Endodermal cell (in vitro differentiated cells): Measurements from ENCODE around the gene LSM7. TPM values are rescaled to one million over a fixed set of nuclear protein-coding genes. Genes with fewer than 3 reads are reported as not detected.

Experiments
- DNase-seq: peaks from one replicate; pipeline ENCODE4 v3.0.0-alpha.2; 2017
- H3K27ac ChIP-seq: 2 replicates; pipeline ENCODE4 v1.5.1; 2013; ENCODE audit warnings: mild to moderate bottlenecking, low read depth, low read length, moderate library complexity
- H3K27me3 ChIP-seq: 2 replicates; pipeline ENCODE4 v1.6.1; 2013; ENCODE audit warnings: mild to moderate bottlenecking, low read length, moderate library complexity; ENCODE audit not compliant: insufficient read depth, control insufficient read depth, poor library complexity, severe bottlenecking
- H3K36me3 ChIP-seq: 2 replicates; pipeline ENCODE4 v1.7.0; 2013; ENCODE audit warnings: mild to moderate bottlenecking, low read length, moderate library complexity; ENCODE audit not compliant: control insufficient read depth, insufficient read depth
- H3K4me1 ChIP-seq: one replicate; pipeline ENCODE4 v1.7.0; 2013; ENCODE audit warnings: low read length; ENCODE audit not compliant: control insufficient read depth, insufficient read depth
- H3K4me3 ChIP-seq: 2 replicates; pipeline ENCODE4 v1.5.1; 2013; ENCODE audit warnings: mild to moderate bottlenecking, low read length, moderate library complexity
- H3K9ac ChIP-seq: 2 replicates; pipeline ENCODE4 v1.6.1; 2013; ENCODE audit warnings: mild to moderate bottlenecking, low read length, moderate library complexity; ENCODE audit not compliant: poor library complexity, severe bottlenecking; ENCODE audit errors: extremely low read depth
- H3K9me3 ChIP-seq: 2 replicates; pipeline ENCODE4 v1.6.1; 2013; ENCODE audit warnings: mild to moderate bottlenecking, low read length, moderate library complexity; ENCODE audit not compliant: control insufficient read depth
- H3K27ac Mint-ChIP-seq: 2 replicates; pipeline ENCODE4 v1.8.0; 2020; ENCODE audit warnings: mixed read lengths
- H3K27me3 Mint-ChIP-seq: 2 replicates; pipeline ENCODE4 v1.8.0; 2021; ENCODE audit warnings: mild to moderate bottlenecking, mixed read lengths; ENCODE audit not compliant: insufficient read depth
- H3K36me3 Mint-ChIP-seq: 2 replicates; pipeline ENCODE4 v1.8.0; 2020; ENCODE audit warnings: low read depth, mixed read lengths
- H3K4me1 Mint-ChIP-seq: 2 replicates; pipeline ENCODE4 v1.8.0; 2020; ENCODE audit warnings: mixed read lengths
- H3K4me3 Mint-ChIP-seq: 2 replicates; pipeline ENCODE4 v1.8.0; 2020; ENCODE audit warnings: mild to moderate bottlenecking, moderate library complexity, mixed read lengths
- H3K9me3 Mint-ChIP-seq: 2 replicates; pipeline ENCODE4 v1.8.0; 2020; ENCODE audit warnings: mild to moderate bottlenecking, mixed read lengths
- WGBS, 2 experiments: methylation state at CpG; one replicate each; pipeline versions ENCODE4 v1.1.5 to v1.1.7; 2013; ENCODE audit warnings: missing lambda C conversion rate in 2 of 2, mixed read lengths in 1 of 2; ENCODE audit not compliant: insufficient coverage in 1 of 2, insufficient read length in 1 of 2; 5-methylcytosine and 5-hydroxymethylcytosine counted together
- total RNA-seq, 2 donors: library from RNA; stranded (reverse); fragmentation: NEBNext Ultra II Directional in 1 of 2; extraction: Animal tissue kit (Norgen Biotek cat#: 25700) in 1 of 2; gene quantifications; 2 replicates in 1 of 2; 3 replicates in 1 of 2; pipeline ENCODE4 v1.2.1, GENCODE V29; 2021
- TF ChIP-seq, protein P1 (sequence below): fragments of 200-600 bp; sonication (generic); conservative IDR thresholded peaks from 2 replicates; pipeline ENCODE4 v1.5.0; 2021; ENCODE audit warnings: antibody characterized with exemption, mild to moderate bottlenecking

Gene LSM7
- total RNA-seq, 2 donors from 2014 or later: 141 to 149 TPM

DNA sequence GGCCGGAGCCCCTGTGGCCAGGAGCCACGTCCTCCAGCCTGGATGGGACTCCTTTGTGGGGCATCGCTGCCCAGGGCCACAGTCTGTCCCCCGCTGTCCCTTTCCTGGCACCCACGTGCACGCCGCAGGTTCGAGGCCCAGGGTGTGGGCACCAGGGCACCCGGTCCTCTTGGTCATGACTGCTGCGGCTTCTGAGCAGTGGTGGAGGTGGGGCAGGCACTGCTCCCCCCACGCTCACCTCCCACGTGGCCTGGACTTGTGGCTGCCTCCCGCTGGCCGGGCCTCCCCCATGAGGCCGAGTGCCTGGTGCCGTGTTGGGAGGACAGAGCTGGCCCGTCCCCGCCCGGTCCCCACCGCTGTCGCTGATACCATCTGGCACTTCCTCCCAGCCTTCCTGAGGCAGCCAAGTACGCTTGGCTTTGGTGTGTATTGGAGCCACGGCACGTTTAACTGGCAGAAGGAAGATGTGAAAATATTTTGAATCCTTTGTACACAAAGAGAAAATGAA is 12.9 kb upstream of the LSM7 start:
- Mint-ChIP-seq H3K9me3 (no peaks in the 10 kb centered on the region), H3K27me3 (no peaks in the 10 kb centered on the region), H3K36me3 (peaks cover 18% of the 10 kb centered on the region), H3K4me3 (no peak overlapping the region), H3K27ac (no peak overlapping the region), H3K4me1 (no peaks in the 10 kb centered on the region)
- H3K4me1 ChIP-seq: no peaks in the 10 kb centered on the region
- H3K9me3 ChIP-seq: no peaks in the 10 kb centered on the region
- H3K27me3 ChIP-seq: no peaks in the 10 kb centered on the region
- TF ChIP-seq, protein P1, sequence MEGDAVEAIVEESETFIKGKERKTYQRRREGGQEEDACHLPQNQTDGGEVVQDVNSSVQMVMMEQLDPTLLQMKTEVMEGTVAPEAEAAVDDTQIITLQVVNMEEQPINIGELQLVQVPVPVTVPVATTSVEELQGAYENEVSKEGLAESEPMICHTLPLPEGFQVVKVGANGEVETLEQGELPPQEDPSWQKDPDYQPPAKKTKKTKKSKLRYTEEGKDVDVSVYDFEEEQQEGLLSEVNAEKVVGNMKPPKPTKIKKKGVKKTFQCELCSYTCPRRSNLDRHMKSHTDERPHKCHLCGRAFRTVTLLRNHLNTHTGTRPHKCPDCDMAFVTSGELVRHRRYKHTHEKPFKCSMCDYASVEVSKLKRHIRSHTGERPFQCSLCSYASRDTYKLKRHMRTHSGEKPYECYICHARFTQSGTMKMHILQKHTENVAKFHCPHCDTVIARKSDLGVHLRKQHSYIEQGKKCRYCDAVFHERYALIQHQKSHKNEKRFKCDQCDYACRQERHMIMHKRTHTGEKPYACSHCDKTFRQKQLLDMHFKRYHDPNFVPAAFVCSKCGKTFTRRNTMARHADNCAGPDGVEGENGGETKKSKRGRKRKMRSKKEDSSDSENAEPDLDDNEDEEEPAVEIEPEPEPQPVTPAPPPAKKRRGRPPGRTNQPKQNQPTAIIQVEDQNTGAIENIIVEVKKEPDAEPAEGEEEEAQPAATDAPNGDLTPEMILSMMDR: no peak
- H3K27ac ChIP-seq: no peak overlapping the region
- no peak overlapping the region for H3K9ac ChIP-seq
- H3K36me3 ChIP-seq: peaks cover 12% of the 10 kb centered on the region
- WGBS, 2 experiments: 94 to 96% methylated on average over 14 to 24 of the region's 24 CpGs
- no peak for DNase-seq
- H3K4me3 ChIP-seq: no peak overlapping the region

DNA sequence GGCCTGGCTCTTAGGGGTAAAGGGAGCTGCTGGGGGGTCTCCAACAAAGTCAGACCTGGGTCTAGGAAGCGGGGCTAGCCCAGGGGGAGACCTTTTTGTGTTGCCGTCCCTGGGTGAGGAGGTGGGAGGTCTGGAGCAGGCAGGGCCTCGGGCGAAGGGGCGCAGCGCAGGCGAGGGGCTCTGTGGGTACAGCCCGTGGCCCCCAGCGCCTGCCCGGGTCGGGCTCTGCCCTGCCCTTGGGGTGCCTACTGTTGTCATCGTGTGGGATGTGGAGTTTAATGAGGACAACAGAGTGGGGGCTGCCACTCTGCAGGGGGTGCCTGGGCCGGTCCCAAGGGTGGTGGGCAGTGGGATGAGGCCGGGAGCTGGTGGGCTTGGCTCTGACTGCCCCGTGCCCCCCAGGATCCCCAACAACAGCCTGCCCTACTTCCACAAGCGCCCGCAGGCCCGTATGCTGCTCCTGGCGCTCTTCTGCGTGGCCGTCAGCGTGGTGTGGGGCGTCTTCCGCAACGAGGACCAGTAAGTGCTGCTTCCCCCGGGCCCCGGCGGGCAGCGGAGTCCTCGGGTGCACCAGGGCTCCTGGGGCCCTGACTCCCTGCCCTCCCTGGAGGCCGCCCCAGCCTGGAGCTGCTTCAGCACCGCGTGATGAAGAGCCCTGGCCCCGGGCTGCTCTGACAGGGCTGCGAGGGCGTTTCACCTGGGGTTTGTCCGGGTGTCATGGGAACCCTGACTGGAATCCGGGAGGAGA is 12.3 kb upstream of the LSM7 start:
- no peak for DNase-seq
- Mint-ChIP-seq H3K9me3 (peaks cover 5% of the 10 kb centered on the region), H3K4me3 (no peak overlapping the region), H3K27me3 (no peaks in the 10 kb centered on the region), H3K36me3 (peaks cover 21% of the 10 kb centered on the region), H3K4me1 (no peaks in the 10 kb centered on the region), H3K27ac (no peak overlapping the region)
- no peak overlapping the region for H3K4me3 ChIP-seq
- H3K9ac ChIP-seq: no peak overlapping the region
- peaks cover 13% of the 10 kb centered on the region for H3K36me3 ChIP-seq
- no peaks in the 10 kb centered on the region for H3K27me3 ChIP-seq
- WGBS, 2 experiments: 92 to 93% methylated on average over 17 to 37 of the region's 38 CpGs
- H3K27ac ChIP-seq: no peak overlapping the region
- TF ChIP-seq, protein P1: no peak
- H3K9me3 ChIP-seq: no peaks in the 10 kb centered on the region
- no peaks in the 10 kb centered on the region for H3K4me1 ChIP-seq

DNA sequence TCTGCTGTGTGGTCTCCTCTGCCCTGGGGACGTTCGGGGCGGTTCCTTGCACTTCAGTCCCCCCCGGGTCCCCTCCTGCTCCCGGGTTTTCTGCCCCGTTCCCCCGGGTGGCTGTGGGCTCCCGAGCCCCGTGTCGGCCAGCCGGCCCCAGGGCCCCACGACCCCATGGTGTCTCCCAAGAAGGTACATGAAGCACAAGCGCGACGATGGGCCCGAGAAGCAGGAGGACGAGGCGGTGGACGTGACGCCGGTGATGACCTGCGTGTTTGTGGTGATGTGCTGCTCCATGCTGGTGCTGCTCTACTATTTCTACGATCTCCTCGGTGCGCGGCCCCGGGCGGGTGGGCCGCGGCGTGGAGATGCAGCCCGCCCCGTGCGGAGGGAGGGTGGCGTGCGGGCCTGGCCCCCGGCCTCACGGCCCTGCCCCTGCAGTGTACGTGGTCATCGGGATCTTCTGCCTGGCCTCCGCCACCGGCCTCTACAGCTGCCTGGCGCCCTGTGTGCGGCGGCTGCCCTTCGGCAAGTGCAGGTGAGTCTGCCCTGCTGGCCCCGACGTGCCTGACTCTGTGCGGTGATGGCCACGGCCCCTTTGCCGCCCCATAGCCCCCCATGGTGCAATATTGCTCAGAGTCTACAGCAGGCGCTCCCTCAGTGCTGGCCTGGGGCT is 11.4 kb upstream of the LSM7 start:
- no peak for DNase-seq
- H3K27ac Mint-ChIP-seq: no peak overlapping the region
- 93 to 94% methylated on average over 39 to 52 of the region's 52 CpGs for WGBS, 2 experiments
- Histone ChIP-seq H3K36me3 (peaks cover 18% of the 10 kb centered on the region), H3K4me3 (no peak overlapping the region), H3K27ac (no peak overlapping the region), H3K4me1 (no peaks in the 10 kb centered on the region), H3K9me3 (no peaks in the 10 kb centered on the region), H3K9ac (no peak overlapping the region), H3K27me3 (no peaks in the 10 kb centered on the region)
- no peak overlapping the region for H3K4me3 Mint-ChIP-seq
- TF ChIP-seq, protein P1: no peak
- no peaks in the 10 kb centered on the region for H3K27me3 Mint-ChIP-seq
- no peaks in the 10 kb centered on the region for H3K4me1 Mint-ChIP-seq
- H3K36me3 Mint-ChIP-seq: peaks cover 26% of the 10 kb centered on the region
- H3K9me3 Mint-ChIP-seq: peaks cover 8% of the 10 kb centered on the region
